ENCODE measurements around the gene PREX1.
"Not testable (repeated sequence)": the region's sequence is repeated elsewhere in the genome, so short reads cannot be mapped to it uniquely, and the experiment has no call there.

- TF ChIP-seq CEBPB (IDR thresholded peaks at IDR 0.05; ENCODE audit: low read depth, low read length); USF2 (IDR thresholded peaks at IDR 0.05; ENCODE audit: low read depth, low read length); POLR2A (IDR thresholded peaks at IDR 0.05; ENCODE audit: low read depth, low read length); BHLHE40 (IDR thresholded peaks at IDR 0.05; ENCODE audit: low read depth, low read length); RAD21 (IDR thresholded peaks at IDR 0.05; ENCODE audit: low read length); CTCF (conservative IDR thresholded peaks at IDR 0.05; ENCODE audit: low read depth, low read length); SMC3 (IDR thresholded peaks at IDR 0.05; ENCODE audit: low read depth, low read length); FOS (IDR thresholded peaks at IDR 0.05; ENCODE audit: low read depth, low read length); CHD1 (IDR thresholded peaks at IDR 0.05; ENCODE audit: low read depth, low read length): not testable (repeated sequence)
Measured at GRCh38 chr20:48826480-48826879, 1.3 kb downstream of the PREX1 start.
